ENCODE results near the gene ZNF683.

Gene ZNF683

DNA sequence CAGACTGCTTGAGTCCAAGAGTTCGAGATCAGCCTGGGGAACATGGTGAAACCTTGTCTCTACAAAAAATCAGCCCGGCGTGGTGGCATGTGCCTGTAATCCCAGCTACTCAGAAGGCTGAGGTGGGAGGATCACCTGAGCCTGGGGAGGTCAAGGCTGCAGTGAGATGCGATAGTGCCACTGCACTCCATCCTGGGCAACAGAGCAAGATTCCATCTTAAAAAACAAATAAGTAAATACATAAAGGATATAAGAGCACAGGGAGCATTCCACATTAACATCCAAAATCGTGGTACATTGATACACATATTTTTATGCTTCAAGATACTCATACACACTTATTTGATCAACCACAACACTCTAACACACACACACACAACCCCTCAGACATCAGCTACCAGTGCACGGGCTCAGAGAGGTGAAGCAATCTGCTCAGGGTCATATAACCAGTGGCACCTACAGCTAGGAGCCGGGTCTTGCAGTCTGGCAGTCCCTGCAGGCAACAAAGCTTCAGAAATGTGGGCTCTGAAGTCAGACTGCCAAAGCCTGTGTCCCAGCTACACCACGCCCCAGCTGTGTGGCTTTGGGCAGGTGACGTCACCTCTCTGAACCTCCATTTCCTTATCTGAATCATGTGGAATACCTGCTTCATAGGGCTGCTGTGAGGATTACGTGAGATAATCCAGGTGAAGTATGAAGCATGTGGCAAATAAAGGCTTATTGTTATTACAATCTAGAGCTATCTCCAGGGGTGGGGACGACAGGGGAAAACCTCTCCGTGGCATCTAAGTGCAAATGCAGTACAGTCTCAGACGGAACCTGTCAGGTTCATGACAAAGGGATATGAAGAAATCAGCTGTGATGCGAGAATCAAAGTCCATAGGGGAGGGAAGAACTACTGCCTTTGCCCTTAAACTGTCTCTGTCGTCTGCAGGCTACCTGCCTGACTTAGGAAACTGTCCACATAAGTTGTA, 13.9 kb downstream of the ZNF683 start:
- DNase-seq (ENCODE audit: low read depth): no peak

DNA sequence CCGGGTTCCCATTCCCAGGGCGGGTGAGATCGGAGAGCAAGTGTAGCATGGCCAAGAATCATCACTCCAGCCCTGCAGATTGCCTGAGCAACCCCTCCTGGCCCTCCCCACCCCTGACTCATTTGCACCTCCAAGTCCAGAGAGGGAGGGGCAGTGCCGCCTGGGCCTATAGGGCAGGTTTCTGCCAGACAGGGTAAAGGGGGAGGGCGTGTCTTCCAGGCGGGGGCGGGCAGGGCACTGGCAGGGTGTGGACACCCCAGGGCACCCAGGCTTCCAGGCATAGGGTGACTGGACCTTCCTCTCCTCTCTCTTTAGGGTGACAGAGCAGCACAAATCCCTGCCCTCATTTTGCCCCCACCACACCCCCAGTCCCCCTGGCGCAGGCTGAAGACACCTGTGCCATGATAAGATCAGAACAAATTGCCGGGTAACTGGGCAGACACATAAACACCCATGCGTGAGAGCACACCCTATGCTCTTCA, 15.4 kb downstream of the ZNF683 start:
- DNase-seq (ENCODE audit: low read depth): no peak

DNA sequence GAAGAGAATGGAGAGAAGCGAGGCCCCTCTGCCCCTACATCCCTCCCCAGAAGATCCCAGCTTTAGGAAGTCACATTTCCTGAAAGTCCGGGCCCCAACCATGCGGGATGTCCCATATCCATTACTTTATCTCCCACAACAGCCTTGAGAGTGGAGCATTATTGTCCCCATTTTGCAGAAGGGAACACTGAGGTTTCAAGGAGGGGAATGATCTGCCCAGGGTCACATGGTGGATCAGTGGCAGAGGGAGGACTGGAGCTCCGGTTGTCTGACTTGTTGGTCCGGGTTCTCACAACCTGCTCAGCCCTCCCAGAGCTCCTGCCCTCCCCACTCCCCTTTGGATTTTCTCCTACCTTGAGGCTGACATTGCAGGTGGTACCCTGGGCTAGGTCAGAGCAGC, 16.4 kb downstream of the ZNF683 start:
- no peak for DNase-seq (ENCODE audit: low read depth)

DNA sequence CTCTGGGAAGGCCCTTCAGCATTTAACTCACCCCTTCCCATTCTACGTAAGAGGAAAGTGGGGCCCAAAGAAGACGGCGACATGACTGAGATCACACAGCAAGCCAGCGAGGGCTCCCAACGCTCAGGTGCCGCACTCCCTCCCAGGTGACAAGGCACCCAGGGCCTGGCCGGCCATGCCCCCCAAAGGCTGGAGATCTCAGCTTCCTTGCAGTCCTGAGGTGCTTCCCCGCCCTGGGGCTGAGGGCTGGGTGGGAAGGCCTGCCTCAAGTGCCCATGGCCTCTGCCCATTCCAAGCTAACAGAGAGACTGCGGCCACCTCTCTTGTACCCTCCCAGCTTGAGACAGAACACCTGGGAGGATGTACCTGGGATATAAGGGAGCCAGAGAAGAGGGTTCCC, 17.6 kb downstream of the ZNF683 start:
- no peak for DNase-seq (ENCODE audit: low read depth)

DNA sequence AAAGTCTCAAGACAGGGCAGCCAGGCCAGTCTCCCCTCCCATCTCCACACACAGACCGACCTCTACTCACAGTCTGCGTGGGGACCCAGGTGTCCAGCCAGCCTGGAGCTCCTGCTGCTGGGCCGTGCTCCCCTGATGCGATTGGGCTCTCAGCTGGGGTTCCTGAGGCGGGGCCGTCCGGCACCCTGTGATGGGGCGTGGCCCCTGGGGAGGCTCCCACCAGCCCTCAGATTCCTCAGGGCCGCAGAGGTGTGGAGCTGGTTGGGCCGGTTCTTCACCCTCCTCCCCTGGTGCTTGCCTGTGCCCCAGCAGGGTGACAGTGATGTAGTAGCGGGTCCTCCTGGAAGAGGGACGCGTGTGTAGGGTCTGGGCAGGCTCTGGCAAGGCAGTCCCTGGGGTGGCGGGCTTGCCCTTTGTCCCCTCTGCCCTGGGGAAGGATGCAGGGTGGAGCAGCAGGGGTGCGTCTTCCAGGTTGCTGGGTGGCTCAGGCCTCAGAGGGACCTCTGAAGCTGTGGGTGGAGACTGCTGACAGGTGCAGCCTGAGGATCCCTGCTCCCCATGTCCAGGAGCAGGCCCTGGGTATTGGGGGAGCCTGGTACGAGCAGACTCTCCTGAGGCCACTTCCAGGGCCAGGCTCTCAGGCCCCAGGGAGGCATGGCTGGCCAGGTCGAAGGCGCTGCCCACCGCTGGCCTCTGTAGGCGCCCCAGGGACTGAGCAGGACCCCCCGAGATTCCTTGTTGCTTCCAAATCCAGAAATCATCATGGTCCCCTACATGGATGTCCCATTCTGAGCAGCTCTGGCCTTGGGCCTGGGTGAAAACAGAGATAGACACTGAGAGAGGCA, 18.4 kb downstream of the ZNF683 start, which contains the start of gene CRYBG2:
CRYBG2 (minus strand) TSS at position 155 of the 845 bp plus-strand sequence. CDS start 7,473 bp downstream, outside the sequence.
- DNase-seq (ENCODE audit: low read depth): no peak

DNA sequence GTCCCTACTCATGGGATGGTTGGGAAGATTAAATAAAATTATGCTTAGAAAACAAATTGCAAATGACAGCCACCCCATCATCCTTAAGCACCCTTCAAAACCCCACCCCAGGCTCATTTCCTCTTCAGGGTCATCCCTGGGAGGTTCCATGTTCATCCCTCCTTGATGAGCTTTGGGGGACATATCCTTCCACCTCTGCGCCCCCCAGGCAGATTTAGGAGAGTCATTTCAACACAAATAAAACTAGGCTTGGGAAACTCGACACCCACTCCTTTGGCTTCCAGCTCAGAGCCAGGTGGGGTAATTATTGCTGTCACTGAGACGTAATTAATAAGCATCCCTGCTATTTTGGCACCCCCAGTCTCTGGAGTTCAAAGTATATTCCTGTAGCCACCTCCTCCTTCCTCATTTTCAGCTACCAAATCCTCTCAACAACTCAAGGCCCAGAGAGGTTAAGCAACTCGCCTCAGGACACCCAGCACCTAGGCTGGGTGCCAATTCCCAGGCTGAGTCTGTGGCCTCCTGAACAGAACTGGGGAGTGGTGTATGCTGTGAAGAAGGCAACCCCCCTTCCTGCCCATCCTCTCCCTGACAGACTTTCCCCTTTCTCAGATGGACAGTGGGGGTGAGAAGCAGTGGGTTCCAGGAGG, 19.2 kb downstream of the ZNF683 start:
- DNase-seq (ENCODE audit: low read depth): no peak

DNA sequence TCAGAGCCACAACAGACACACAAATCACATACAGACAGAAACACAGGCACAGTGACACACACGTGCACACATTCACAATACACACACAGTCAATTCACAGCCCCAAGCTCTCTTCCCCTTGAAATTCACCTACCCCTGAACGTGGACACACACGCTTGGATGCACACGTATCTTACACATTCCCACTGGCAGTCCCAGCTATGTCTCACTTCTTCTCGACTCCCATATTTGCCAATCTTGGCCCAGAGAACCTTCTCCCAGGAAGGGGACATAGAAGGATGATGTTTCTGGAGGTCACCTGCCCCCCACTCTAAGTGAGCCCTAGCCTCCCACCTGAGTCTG, 20.2 kb downstream of the ZNF683 start:
- DNase-seq (ENCODE audit: low read depth): no peak

DNA sequence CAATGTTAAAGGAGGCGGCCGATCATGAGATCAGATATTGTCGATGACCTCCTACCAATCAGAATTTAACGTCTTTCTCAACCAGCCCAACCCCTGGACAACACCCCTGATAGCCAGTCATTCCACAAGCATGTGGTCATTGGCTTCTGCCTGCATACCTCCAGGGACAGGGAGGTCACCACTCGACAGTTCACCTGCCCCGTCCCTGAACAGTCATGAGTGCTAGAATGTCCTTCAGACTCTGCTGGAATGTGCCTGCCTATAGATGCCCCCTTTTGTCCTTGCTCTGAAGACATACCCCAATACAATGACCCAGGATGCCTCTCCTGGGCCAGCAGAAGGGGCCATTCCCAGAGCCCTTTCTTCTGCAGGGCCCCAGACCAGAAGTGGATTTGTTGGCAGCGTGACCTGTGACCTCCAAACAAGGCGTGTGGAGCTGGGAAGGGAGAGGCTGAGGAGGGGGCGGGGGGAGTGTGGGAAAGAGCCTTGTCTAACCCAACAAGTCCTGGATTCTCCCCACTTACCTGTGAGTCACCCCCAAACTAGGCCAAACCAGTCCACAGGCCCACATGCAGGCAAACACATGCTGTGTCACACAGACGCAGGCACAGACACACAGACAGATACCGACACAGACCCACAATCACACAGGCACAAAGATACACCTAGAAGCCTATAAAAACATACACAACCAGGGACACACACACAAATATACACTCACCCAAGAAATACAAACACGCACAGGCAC, 20.8 kb downstream of the ZNF683 start:
- no peak for DNase-seq (ENCODE audit: low read depth)

DNA sequence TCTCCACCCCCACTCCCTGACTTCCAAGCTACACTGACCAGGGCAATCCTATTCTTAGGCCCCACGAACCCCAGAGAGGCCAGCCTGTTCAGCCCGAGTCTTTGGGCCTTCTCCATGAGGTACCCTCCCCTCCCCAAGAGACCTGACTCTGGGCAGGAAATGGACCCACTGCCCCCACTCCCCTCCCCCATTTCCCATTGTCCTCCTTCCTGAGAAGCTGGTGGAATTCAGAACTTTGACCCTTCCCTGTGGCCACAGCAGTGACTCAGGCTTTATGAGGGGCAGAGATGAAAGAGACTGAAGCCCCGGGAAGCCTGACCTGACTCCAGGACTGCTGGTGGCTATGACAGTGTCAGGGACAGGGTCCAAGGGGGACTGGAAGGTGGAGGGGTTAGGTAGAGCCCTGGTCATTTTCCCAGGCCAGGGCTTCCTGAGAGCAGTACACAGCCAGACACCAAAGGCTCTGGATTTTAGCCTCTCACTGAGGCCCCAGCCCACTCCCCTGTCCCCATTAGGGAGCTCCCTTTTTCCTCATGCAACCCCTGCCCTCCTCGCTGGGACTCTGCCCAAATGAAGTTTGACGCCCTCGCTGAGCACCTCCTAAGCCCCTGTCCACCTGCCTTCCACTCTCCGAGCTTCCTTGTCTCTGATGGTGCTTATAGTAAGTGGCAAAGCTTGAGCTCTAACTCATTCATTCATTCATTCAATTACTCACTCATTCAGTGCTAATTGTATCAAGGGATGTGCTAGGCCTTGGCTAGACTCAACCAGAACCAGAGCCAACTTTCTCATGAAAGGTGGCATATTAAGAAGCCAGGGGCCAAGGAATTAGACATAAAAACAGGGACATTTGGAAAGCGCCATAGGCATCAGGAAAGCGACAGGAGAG, 21.6 kb downstream of the ZNF683 start:
- no peak for DNase-seq (ENCODE audit: low read depth)

DNA sequence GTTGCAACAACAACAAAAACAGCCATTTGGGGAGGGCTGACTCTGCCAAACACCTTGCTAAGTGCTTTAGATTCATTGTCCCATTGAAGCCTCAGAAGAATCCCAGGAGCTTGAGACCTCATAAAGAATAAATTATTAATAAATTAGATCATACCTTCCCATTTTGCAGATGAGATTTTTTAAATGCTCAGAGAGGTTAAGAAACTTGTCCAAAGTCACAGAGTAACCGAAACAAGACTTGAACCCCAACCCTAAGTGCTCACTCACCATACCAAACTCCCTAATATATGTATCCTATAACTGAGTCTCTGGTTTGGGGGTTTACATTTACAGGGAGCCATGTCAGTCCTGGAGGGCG, 22.2 kb downstream of the ZNF683 start:
- no peak for DNase-seq (ENCODE audit: low read depth)

DNA sequence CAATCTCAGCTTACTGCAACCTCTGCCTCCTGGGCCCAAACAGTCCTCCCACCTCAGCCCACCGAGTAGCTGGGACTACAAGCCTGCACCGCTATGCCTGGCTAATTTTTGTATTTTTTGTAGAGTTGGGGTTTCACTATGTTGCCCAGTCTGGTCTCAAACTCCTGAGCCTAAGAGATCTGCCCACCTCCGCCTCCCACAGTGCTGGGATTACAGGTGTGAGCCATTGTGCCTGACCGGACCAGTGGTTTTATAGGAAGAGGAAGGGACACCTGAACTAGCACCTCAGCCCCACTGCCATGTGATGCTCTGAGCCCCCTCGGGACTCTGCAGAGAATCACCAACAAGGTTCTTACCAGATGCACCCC, 22.7 kb downstream of the ZNF683 start:
- no peak for DNase-seq (ENCODE audit: low read depth)

DNA sequence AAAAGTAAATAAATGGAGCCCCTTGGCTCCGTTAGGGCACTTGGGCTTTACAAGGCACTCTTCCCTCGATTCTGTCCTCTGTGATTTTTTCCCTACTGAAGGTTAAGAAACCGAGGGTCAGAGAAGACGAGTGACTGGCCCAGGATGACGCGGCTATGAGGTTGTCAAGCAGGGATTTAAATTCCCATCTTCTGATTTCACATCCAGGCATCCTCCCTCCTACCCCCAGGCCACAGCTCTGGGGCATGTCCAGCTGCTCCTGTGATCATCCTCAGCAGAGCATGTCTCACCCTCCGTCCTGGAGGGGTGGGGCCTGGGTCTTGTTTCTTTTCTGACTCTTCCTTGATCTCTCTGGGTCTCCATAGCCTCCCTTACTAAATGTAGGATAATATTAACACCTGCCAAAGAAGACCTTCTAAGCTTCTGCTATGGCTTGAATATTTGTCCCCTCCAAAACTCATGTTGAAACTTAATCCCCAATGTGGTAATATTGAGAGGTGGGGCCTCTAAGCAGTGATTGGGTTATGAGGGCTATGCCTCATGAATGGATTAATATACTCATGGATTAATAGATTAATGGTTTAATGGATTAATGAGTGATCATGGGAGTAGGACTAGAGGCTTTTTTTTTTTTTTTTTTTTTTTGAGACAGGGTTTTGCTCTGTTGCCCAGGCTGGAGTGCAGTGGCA, 23.2 kb downstream of the ZNF683 start:
- DNase-seq (ENCODE audit: low read depth): peak; percentile 27

DNA sequence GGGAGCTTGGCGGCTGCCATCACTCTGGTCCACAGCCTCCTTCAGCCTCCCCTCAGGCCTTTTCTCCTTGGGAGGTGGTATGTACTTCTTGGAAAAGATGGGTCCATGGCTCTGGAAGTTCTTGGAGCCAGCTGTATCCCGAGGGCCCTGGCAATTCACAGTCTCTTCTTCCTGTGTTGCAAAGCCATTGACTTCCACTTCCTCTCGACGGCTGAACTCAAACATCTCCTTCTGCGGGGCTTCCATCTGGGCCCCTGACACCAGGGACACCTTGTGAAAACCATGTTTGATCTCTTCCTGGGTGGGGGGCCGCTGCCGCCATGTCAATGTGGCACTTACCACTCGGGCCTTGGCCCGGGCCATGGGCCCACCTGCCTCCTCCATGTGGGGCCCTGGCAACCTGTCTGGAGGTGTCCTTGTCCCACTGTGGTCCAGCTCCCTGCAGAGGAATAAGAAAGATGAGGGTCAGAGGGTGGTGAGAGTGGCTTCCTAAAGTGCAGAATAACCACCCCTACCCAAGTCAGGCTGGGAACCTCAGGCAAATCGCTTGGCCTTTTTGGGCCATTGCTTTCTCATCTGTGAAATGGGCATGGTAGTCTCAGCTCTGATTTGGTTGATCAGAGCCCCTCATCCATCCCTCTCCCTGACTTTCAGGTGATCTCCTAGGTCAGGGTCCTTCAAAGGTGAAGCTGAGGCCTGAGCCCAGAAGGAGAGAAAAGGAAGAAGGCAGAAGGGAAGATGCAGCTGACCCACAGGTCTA, 26.1 kb downstream of the ZNF683 start:
- no peak for DNase-seq (ENCODE audit: low read depth)

DNA sequence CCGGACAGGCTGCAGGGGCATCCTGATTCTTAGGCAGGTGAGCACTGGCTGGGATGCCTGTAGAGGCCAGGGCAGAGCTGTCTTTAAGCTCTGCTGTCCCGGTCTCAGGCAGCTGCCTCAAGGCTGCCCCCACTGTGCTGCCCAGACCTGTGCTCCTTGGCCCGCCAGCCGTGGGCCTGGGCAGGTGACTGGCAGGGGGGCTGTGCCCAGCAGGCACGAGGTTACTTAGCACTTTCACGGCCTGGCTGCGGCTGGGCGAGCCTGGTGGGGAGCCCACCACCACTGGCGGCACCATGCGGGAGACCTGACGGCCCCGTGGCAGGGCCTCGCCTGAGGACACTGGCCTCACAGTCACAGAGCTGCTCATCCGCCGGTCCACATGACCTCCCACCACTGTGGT, 26.8 kb downstream of the ZNF683 start:
- DNase-seq (ENCODE audit: low read depth): no peak

DNA sequence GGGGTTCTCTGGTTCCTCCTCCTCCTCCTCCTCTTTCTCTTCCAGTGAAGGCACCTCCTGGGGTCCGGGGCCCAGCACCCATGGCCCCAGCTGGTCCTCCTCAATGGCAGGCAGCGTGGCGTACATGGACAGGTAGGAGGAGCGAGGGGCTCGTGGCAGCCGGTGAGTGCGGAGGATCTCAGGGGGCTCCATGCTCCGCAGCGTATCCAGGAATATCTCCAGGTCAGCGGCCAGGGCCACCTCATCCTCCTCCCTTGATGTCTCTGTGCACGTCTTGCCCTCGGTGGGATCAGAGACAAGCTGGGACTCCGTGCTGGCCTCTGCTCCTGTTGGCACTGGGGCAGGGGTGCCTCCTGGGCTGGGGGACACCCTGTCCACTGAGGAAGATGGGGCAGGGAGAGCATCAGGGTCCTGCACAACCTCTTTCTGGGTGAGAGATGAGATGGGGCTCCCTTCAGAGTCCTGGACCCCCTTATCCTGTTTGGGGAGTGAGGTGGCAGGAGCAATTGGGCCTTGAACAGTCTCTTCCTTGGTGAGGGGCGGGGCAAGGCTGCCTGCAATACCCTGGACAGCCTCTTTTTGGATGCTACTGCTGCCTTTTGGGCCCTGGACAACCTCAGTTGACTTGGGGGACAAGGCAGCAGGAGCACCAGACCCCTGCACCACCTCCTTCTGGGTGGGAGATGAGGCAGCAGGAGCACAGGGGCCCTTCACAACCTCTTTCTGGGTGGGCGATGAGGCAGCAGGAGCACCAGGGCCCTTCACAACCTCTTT, 28.2 kb downstream of the ZNF683 start:
- no peak for DNase-seq (ENCODE audit: low read depth)

DNA sequence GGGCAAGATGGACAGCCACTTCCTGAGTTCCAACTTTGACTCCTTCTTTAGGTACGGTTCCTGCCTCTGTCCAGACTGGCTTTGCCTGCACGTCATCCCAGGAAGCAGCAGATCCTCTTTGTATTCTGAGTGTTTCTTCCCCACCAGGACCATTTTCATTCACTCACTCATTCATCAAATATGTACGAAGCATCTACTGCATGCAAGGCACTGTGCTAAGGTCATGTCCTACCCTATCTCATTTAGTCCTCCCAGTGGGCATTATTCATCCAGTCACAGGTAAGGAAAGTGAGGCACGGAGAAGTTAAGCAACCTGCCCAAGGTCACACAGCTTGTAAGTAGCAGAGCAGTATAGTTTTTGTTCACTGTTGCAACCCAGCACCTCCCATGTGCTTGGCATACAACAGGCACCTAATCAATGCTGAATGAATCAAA, 32.5 kb downstream of the ZNF683 start:
- no peak for DNase-seq (ENCODE audit: low read depth)

DNA sequence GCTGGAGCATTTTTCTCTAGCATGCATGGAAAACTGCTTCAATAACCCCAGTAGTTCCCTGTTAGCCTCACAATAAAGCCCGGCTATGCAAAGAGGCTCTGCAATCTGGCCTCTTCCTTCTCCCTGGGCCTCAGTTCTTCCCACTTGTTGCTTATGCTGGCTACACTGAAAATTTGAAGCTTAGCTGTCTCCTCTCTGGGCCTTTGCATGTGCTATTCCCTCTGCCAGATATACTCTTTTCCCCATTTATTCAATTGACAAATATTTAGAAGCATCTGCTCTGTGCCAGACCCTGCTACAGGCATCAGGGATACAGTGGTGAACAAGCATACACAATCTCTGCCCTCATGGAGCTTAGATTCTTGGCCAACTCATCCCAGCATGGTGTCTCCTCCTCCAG, 33.9 kb downstream of the ZNF683 start:
- no peak for DNase-seq (ENCODE audit: low read depth)

DNA sequence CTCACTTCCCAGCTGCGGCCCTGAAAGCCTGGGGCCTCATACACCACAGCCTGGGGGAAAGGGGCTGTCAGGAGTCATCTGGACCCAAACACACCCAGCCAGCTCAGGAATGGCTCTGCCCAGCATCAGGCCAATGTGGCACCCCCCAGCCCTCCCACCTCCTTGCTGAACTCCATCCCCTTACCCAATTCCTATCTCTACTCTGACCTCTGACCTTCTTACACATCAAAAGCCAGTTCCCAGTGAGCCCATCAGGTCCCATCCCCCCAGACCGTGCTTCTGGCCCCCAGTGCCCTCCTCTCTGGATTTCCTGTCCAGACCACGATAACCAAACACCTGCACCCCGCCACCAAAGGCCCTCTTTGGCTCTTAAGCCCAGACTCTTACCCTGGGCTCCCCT, 34.9 kb downstream of the ZNF683 start:
- no peak for DNase-seq (ENCODE audit: low read depth)

DNA sequence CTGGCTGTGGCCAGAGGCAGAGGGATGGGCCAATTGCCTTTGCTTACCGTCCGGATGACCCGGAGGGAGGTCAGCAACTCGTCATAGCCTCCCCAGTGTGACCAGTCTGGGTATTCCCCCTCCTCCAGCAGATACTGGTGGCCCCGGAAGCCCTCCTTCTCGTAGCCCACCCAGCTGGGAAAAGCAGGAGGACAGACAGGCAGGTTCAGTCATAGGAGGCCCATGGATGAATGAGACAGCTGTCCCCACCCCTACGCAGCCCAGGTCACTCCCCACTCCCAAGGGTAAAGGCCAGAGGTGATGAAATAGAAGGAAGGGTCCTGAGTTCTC, 35.4 kb downstream of the ZNF683 start:
- no peak for DNase-seq (ENCODE audit: low read depth)

Measured in stromal cell of bone marrow (primary cell).